Keratinocyte (primary cell): ENCODE data around the gene ARHGDIG. TPM values are rescaled to one million over a fixed set of nuclear protein-coding genes. Genes with fewer than 3 reads are reported as not detected.
A peak's percentile ranks its signal among the peaks of the same experiment; 100 is the strongest.

Source experiments
- DNase-seq: peaks from one replicate; pipeline ENCODE4 v3.0.0-alpha.2; 2011; ENCODE audit warnings: low read depth, missing footprints, low spot score
- FAIRE-seq: peaks from 2 replicates; lab custom pipeline; 2011; peaks lifted over from hg19 to GRCh38; lab: Jason Lieb, UNC
- H2AFZ ChIP-seq: 2 replicates; pipeline ENCODE4 v1.6.0; 2012; ENCODE audit warnings: low read length, control low read depth, inconsistent platforms; ENCODE audit not compliant: control insufficient read depth
- H3K27ac ChIP-seq: 2 replicates; pipeline ENCODE4 v1.5.1; 2011; ENCODE audit warnings: low read length; ENCODE audit not compliant: control insufficient read depth, insufficient read depth
- H3K27me3 ChIP-seq: 3 replicates; pipeline ENCODE4 v1.6.0; 2011; ENCODE audit warnings: low read length; ENCODE audit not compliant: control insufficient read depth, insufficient read depth; ENCODE audit errors: extremely low read depth
- H3K36me3 ChIP-seq, 2 experiments: 2 replicates in 1 of 2; 3 replicates in 1 of 2; pipeline ENCODE4 v1.5.1; 2011; ENCODE audit warnings: low read length in 2 of 2, mild to moderate bottlenecking in 1 of 2; ENCODE audit not compliant: control insufficient read depth in 2 of 2, insufficient read depth in 2 of 2; ENCODE audit errors: extremely low read depth in 1 of 2
- H3K4me1 ChIP-seq: 3 replicates; pipeline ENCODE4 v1.5.1; 2011; ENCODE audit warnings: low read length; ENCODE audit not compliant: control insufficient read depth, insufficient read depth; ENCODE audit errors: extremely low read depth
- H3K4me2 ChIP-seq: 3 replicates; pipeline ENCODE4 v1.6.0; 2011; ENCODE audit warnings: low read depth, low read length; ENCODE audit not compliant: control insufficient read depth, insufficient read depth; ENCODE audit errors: extremely low read depth
- H3K4me3 ChIP-seq, 3 experiments: fragments of 200-600 bp in 1 of 3; sonication (generic) in 1 of 3; 2 replicates in 2 of 3; 3 replicates in 1 of 3; pipeline ENCODE4 v1.5.1; 2011 to 2016; ENCODE audit warnings: low read length in 3 of 3, mild to moderate bottlenecking in 3 of 3, control low read depth in 2 of 3, inconsistent platforms in 1 of 3, low read depth in 1 of 3, mixed read lengths in 1 of 3, mixed run types in 1 of 3, moderate library complexity in 1 of 3; ENCODE audit not compliant: control insufficient read depth in 2 of 3, insufficient read depth in 2 of 3; ENCODE audit errors: extremely low read depth in 1 of 3
- H3K79me2 ChIP-seq: 2 replicates; pipeline ENCODE4 v1.6.0; 2012; ENCODE audit warnings: low read length; ENCODE audit not compliant: control insufficient read depth, insufficient read depth
- H3K9ac ChIP-seq: 3 replicates; pipeline ENCODE4 v1.6.0; 2011; ENCODE audit warnings: low read length; ENCODE audit not compliant: control insufficient read depth, insufficient read depth; ENCODE audit errors: extremely low read depth
- H3K9me1 ChIP-seq: 3 replicates; pipeline ENCODE4 v1.6.0; 2011; ENCODE audit warnings: low read length; ENCODE audit not compliant: control insufficient read depth, insufficient read depth; ENCODE audit errors: extremely low read depth
- H3K9me3 ChIP-seq: 2 replicates; pipeline ENCODE4 v1.5.1; 2012; ENCODE audit warnings: low read depth, low read length; ENCODE audit not compliant: control insufficient read depth
- H4K20me1 ChIP-seq: 3 replicates; pipeline ENCODE4 v1.6.0; 2011; ENCODE audit warnings: low read length; ENCODE audit not compliant: control insufficient read depth, insufficient read depth; ENCODE audit errors: extremely low read depth
- CTCF ChIP-seq, 3 experiments: IDR thresholded peaks in 1 of 3; conservative IDR thresholded peaks in 1 of 3; optimal IDR thresholded peaks in 1 of 3; 2 replicates in 2 of 3; 3 replicates in 1 of 3; pipeline versions ENCODE3 to v1.5.1; 2011; ENCODE audit warnings: low read length in 3 of 3, mild to moderate bottlenecking in 3 of 3, moderate library complexity in 2 of 3, control low read depth in 1 of 3, inconsistent platforms in 1 of 3; ENCODE audit not compliant: insufficient read depth in 2 of 3; ENCODE audit errors: extremely low read depth in 1 of 3
- EZH2 ChIP-seq: IDR thresholded peaks from one replicate; pipeline ENCODE4 v1.6.1; 2012; ENCODE audit warnings: inconsistent platforms, mild to moderate bottlenecking, low read length, moderate library complexity
- dilution Hi-C: fragments of 300-500 bp; cut with MboI; formaldehyde crosslinking; loops from one replicate; pipeline ENCODE4 v1.7.0; 2020; ENCODE audit warnings: low sequenced_read_pairs; ENCODE audit not compliant: extremely low pct_ligation_motif_present
- polyA plus RNA-seq, 5 experiments: library from polyadenylated mRNA; depleted of rRNA in 3 of 5; stranded (reverse) in 3 of 5; stranded (forward) in 1 of 5; unstranded in 1 of 5; fragments of >200 nt; gene quantifications; 1 replicate in 1 of 5; 2 replicates in 3 of 5; 3 replicates in 1 of 5; pipeline versions ENCODE4 v1.2.1 to v1.2.3, GENCODE V29; 2011 to 2012; ENCODE audit warnings: missing spikeins in 2 of 5, low read depth in 1 of 5, low replicate concordance in 1 of 5

The ARHGDIG gene
- polyA plus RNA-seq, 1 donor (not counting 4 experiments of a cell fraction or from before 2014, with no cell fraction given) = 0.17 TPM

GRCh38 chr16:234468-235305 is 45.7 kb upstream of the ARHGDIG start, which contains the start of gene FAM234A:
Gene FAM234A (plus strand): TSS chr16:234821. CDS start chr16:254414, 19,593 bp downstream.
- TF ChIP-seq EZH2 (no peak), CTCF (optimal IDR thresholded peaks at IDR 0.05 in 1 of 3, IDR thresholded peaks at IDR 0.05 in 1 of 3, conservative IDR thresholded peaks at IDR 0.05 in 1 of 3; ENCODE audit: extremely low read depth in 1 of 3, insufficient read depth in 2 of 3, low read length in 3 of 3) (peak; percentile 35 to 40 (median 36))
- Histone ChIP-seq H3K27ac (peak within 1 kb of the TSS; percentile 98), H4K20me1 (no peaks in the 10 kb centered on the region), H3K79me2 (no peaks in the 10 kb centered on the region), H3K4me1 (peaks cover 2% of the 10 kb centered on the region), H3K4me3 (peak within 1 kb of the TSS; percentile 86 to 95 (median 95)), H3K9ac (peak within 1 kb of the TSS; percentile 97), H3K4me2 (peak within 1 kb of the TSS; percentile 84), H3K9me1 (no peaks in the 10 kb centered on the region), H2AFZ (peak within 1 kb of the TSS; percentile 97), H3K27me3 (no peaks in the 10 kb centered on the region), H3K36me3 (peaks cover 0 to 1% of the 10 kb centered on the region in 2 experiments), H3K9me3 (no peaks in the 10 kb centered on the region)
- dilution Hi-C loops = no loop called here
- FAIRE-seq = no peak
- DNase-seq = no peak

DNA sequence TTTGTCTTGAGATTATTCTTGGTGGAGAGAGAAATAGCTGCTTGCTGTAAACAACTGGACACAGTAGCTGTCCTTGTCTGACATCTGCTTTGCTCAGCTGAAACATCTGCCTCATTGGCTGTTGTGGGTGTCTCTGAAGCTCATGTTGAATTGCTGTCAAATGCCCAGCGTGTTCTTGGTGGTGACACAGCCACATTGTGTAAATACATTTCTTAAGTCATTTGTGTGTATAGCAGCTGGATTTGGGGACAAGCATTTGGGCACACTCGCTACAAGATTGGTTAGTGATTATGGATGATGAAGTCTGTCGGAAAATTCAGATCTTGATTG is 40.5 kb upstream of the ARHGDIG start:
- Histone ChIP-seq H2AFZ (no peak overlapping the region), H3K27me3 (no peaks in the 10 kb centered on the region), H3K9me1 (no peaks in the 10 kb centered on the region), H3K9me3 (no peaks in the 10 kb centered on the region), H4K20me1 (no peaks in the 10 kb centered on the region), H3K79me2 (peaks cover 2% of the 10 kb centered on the region), H3K4me3 (no peak overlapping the region), H3K4me2 (no peak overlapping the region), H3K9ac (no peak overlapping the region), H3K27ac (no peak overlapping the region), H3K36me3 (peaks cover 0 to 3% of the 10 kb centered on the region in 2 experiments), H3K4me1 (no peaks in the 10 kb centered on the region)
- dilution Hi-C loops = no loop called here
- FAIRE-seq (no peak), DNase-seq (no peak)
- TF ChIP-seq CTCF (optimal IDR thresholded peaks at IDR 0.05 in 1 of 3, IDR thresholded peaks at IDR 0.05 in 1 of 3, conservative IDR thresholded peaks at IDR 0.05 in 1 of 3; ENCODE audit: extremely low read depth in 1 of 3, insufficient read depth in 2 of 3, low read length in 3 of 3) (no peak), EZH2 (no peak)
